K562 (cell line): ENCODE results near the gene STAU1.
A peak's percentile ranks its signal among the peaks of the same experiment; 100 is the strongest.

ENCODE experiments used
- ATF1 ChIP-seq, 2 experiments: fragments of 450-650 bp in 1 of 2; IDR thresholded peaks; 2 replicates each; pipeline ENCODE4 v1.6.1; 2016; ENCODE audit warnings: missing compliant biosample characterization in 1 of 2, missing genetic modification characterization in 1 of 2
- BRCA1 ChIP-seq, 2 experiments: fragments of 450-650 bp in 1 of 2; sonication (generic) in 1 of 2; formaldehyde crosslinking in 1 of 2; IDR thresholded peaks; 2 replicates each; pipeline versions ENCODE4 v1.5.0 to v1.6.1; 2017 to 2020; ENCODE audit warnings: mild to moderate bottlenecking in 1 of 2, missing genetic modification reagents in 1 of 2
- POLR2A ChIP-seq: fragments of 450-650 bp; conservative IDR thresholded peaks from 2 replicates; pipeline ENCODE4 v1.6.1; 2016
- POLR2AphosphoS5 ChIP-seq: IDR thresholded peaks from 2 replicates; pipeline ENCODE4 v1.6.1; 2011; ENCODE audit warnings: mild to moderate bottlenecking, low read depth, low read length, moderate library complexity; ENCODE audit not compliant: control insufficient read depth, insufficient read depth
- RAD21 ChIP-seq, 2 experiments: fragments of 250-450 bp in 1 of 2; fragments of 450-650 bp in 1 of 2; sonication (Bioruptor Pico) in 1 of 2; formaldehyde crosslinking in 1 of 2; IDR thresholded peaks in 1 of 2; conservative IDR thresholded peaks in 1 of 2; 2 replicates each; pipeline versions ENCODE4 v1.4.0 to v1.8.0; 2020 to 2022; ENCODE audit warnings: mild to moderate bottlenecking in 2 of 2, moderate library complexity in 1 of 2
- TAF1 ChIP-seq: IDR thresholded peaks from 2 replicates; pipeline ENCODE4 v1.6.1; 2011; ENCODE audit warnings: mild to moderate bottlenecking, low read length, moderate library complexity; ENCODE audit not compliant: insufficient read depth, control insufficient read depth, severe bottlenecking; ENCODE audit errors: extremely low read depth
- ZFX ChIP-seq: sonication (generic); formaldehyde crosslinking; IDR thresholded peaks from 2 replicates; pipeline ENCODE4 v1.8.0; 2022; ENCODE audit warnings: mild to moderate bottlenecking, missing genetic modification reagents, moderate library complexity

GRCh38 chr20:49133571-49133970 is 54.6 kb downstream of the STAU1 start:
- 0 out of 2 replicates have a peak, but pooled peaks have one; percentile 11 for TF ChIP-seq POLR2A
- TF ChIP-seq ATF1 (CRISPR knock-in tag; IDR thresholded peaks at IDR 0.05): no peak
- TF ChIP-seq ATF1 (tag; IDR thresholded peaks at IDR 0.05): no peak
- no peak for TF ChIP-seq RAD21 (CRISPR knock-in tag; conservative IDR thresholded peaks at IDR 0.05 in 1 of 2, IDR thresholded peaks at IDR 0.05 in 1 of 2)
- no peak for TF ChIP-seq TAF1
- TF ChIP-seq POLR2AphosphoS5: no peak
- no peak for TF ChIP-seq BRCA1 (IDR thresholded peaks at IDR 0.05)
- TF ChIP-seq BRCA1 (CRISPR knock-in tag; IDR thresholded peaks at IDR 0.05): no peak
- no peak for TF ChIP-seq ZFX (CRISPR knock-in tag)
